Karpas-422 (cell line): ENCODE results near the gene SORCS2. TPM values are rescaled to one million over a fixed set of nuclear protein-coding genes. Genes with fewer than 3 reads are reported as not detected.

Source experiments
- DNase-seq: peaks from one replicate; pipeline ENCODE4 v3.0.0-alpha.2; 2015
- H2AFZ ChIP-seq: fragments of 200-600 bp; sonication (generic); 2 replicates; pipeline ENCODE4 v1.6.1; 2014; ENCODE audit warnings: antibody characterized with exemption, low read length, mixed read lengths
- H3K27ac ChIP-seq: fragments of 200-600 bp; sonication (generic); 2 replicates; pipeline ENCODE4 v1.5.1; 2014; ENCODE audit warnings: mild to moderate bottlenecking, low read length, moderate library complexity
- H3K27me3 ChIP-seq: fragments of 200-600 bp; sonication (generic); 2 replicates; pipeline ENCODE4 v1.6.1; 2014; ENCODE audit warnings: low read length, mixed read lengths
- H3K36me3 ChIP-seq: fragments of 200-600 bp; sonication (generic); 2 replicates; pipeline ENCODE4 v1.6.1; 2014; ENCODE audit warnings: low read length, mixed read lengths; ENCODE audit not compliant: insufficient read depth
- H3K4me1 ChIP-seq: fragments of 200-600 bp; sonication (generic); 2 replicates; pipeline ENCODE4 v1.6.1; 2014; ENCODE audit warnings: mild to moderate bottlenecking, low read length, mixed read lengths
- H3K4me2 ChIP-seq: fragments of 200-600 bp; sonication (generic); 2 replicates; pipeline ENCODE4 v1.6.1; 2014; ENCODE audit warnings: low read length, low read depth, mild to moderate bottlenecking; ENCODE audit not compliant: poor library complexity, severe bottlenecking
- H3K4me3 ChIP-seq: fragments of 200-600 bp; sonication (generic); 2 replicates; pipeline ENCODE4 v1.5.1; 2014; ENCODE audit warnings: mild to moderate bottlenecking, antibody characterized with exemption, low read length, mixed read lengths
- H3K79me2 ChIP-seq: fragments of 200-600 bp; sonication (generic); 2 replicates; pipeline ENCODE4 v1.6.1; 2014; ENCODE audit warnings: mild to moderate bottlenecking, low read length, mixed read lengths
- H3K9ac ChIP-seq: fragments of 200-600 bp; sonication (generic); 2 replicates; pipeline ENCODE4 v1.6.0; 2014; ENCODE audit warnings: low read length
- H3K9me2 ChIP-seq: fragments of 200-600 bp; sonication (generic), shearing (Covaris generic); replicated peaks from 2 replicates; pipeline ENCODE4 v1.6.0; 2014; ENCODE audit warnings: mild to moderate bottlenecking, low read length, moderate library complexity; ENCODE audit not compliant: insufficient read depth
- H3K9me3 ChIP-seq: fragments of 300-700, 200-600 bp; sonication (generic); 2 replicates; pipeline ENCODE4 v1.6.1; 2014; ENCODE audit warnings: low read length, mixed read lengths
- H4K20me1 ChIP-seq: fragments of 200-600 bp; sonication (generic); 2 replicates; pipeline ENCODE4 v1.6.1; 2014; ENCODE audit warnings: mild to moderate bottlenecking, antibody characterized with exemption, low read length, low read depth; ENCODE audit not compliant: insufficient read depth
- total RNA-seq: library from RNA; depleted of rRNA; stranded (reverse); fragments of >200 nt; shearing (Covaris generic); gene quantifications from 2 replicates; pipeline ENCODE4 v1.2.3, GENCODE V29; 2014; ENCODE audit warnings: low replicate concordance

The SORCS2 gene
- total RNA-seq, 1 experiment from 2014 or later: not detected

- Histone ChIP-seq H3K9ac (no peak overlapping the region), H2AFZ (no peak overlapping the region), H3K36me3 (no peaks in the 10 kb centered on the region), H3K4me3 (no peak overlapping the region), H3K27ac (no peak overlapping the region), H3K9me2 (no peaks in the 10 kb centered on the region), H3K4me2 (no peak overlapping the region), H3K4me1 (no peaks in the 10 kb centered on the region), H3K9me3 (no peaks in the 10 kb centered on the region; the same call in 1 of the 2 replicates), H3K27me3 (no peaks in the 10 kb centered on the region), H3K79me2 (no peaks in the 10 kb centered on the region), H4K20me1 (no peaks in the 10 kb centered on the region)
- no peak for DNase-seq
Measured at GRCh38 chr4:7365462-7366179, 173.3 kb downstream of the SORCS2 start.

DNA sequence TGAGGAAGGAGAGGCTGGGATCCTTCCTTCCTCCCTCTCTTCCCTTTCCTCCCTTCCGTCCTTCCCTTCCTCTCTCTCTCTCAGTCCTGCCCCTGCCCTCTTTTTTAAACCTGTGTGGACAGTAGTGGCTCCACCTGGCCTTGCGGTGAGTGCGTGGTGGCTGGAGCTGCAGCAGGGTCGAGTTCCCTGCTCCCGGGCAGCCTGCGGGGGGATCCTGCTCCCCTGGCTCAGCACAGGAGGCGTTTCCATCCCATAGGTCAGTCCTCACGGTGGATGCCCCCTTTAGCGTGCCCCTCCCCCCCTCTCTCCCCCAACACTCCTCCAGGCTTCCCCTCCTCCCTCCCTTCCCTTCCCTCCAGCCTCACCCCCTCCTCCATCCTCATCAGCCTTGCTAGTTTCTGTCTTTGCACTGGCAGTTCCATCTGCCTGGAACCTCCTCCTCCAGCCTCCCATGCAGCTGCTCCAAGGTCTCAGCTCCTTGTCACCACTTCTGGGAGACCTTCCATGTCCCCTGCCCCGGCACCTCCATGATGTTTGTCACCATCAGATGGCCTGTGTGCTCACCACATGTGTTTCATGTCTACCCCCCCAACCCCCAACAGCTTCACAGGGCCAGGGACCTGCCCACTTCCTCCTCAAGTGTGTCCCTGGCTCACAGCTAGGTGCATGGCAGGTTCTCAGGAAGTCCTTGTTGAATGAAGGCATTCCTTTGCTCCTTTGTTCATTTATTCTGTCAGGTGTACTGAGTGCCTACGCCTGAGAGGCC lies 174.0 kb downstream of the SORCS2 start:
- H4K20me1 ChIP-seq: no peaks in the 10 kb centered on the region
- H3K9me2 ChIP-seq: no peaks in the 10 kb centered on the region
- H3K9me3 ChIP-seq: no peaks in the 10 kb centered on the region; the same call in 1 of the 2 replicates
- DNase-seq: no peak
- no peak overlapping the region for H3K4me3 ChIP-seq
- no peaks in the 10 kb centered on the region for H3K27me3 ChIP-seq
- no peak overlapping the region for H3K27ac ChIP-seq
- H3K4me1 ChIP-seq: no peaks in the 10 kb centered on the region
- H3K79me2 ChIP-seq: no peaks in the 10 kb centered on the region
- H3K9ac ChIP-seq: no peak overlapping the region
- H3K36me3 ChIP-seq: no peaks in the 10 kb centered on the region
- H3K4me2 ChIP-seq: no peak overlapping the region
- H2AFZ ChIP-seq: no peak overlapping the region

- Histone ChIP-seq H3K79me2 (no peaks in the 10 kb centered on the region), H3K9me3 (no peaks in the 10 kb centered on the region; the same call in 1 of the 2 replicates), H3K9me2 (no peaks in the 10 kb centered on the region), H4K20me1 (no peaks in the 10 kb centered on the region), H2AFZ (no peak overlapping the region), H3K9ac (no peak overlapping the region), H3K36me3 (no peaks in the 10 kb centered on the region), H3K4me3 (no peak overlapping the region), H3K4me2 (no peak overlapping the region), H3K4me1 (no peaks in the 10 kb centered on the region), H3K27ac (no peak overlapping the region), H3K27me3 (no peaks in the 10 kb centered on the region)
- no peak for DNase-seq
Measured at GRCh38 chr4:7366954-7367353, 174.6 kb downstream of the SORCS2 start.

GRCh38 chr4:7367406-7367805 lies 175.1 kb downstream of the SORCS2 start:
- Histone ChIP-seq H3K4me2 (no peak overlapping the region), H3K79me2 (no peaks in the 10 kb centered on the region), H3K9me3 (no peaks in the 10 kb centered on the region; the same call in 1 of the 2 replicates), H4K20me1 (no peaks in the 10 kb centered on the region), H3K27me3 (no peaks in the 10 kb centered on the region), H3K4me1 (no peaks in the 10 kb centered on the region), H3K36me3 (no peaks in the 10 kb centered on the region), H3K4me3 (no peak overlapping the region), H2AFZ (no peak overlapping the region), H3K9me2 (no peaks in the 10 kb centered on the region), H3K9ac (no peak overlapping the region), H3K27ac (no peak overlapping the region)
- no peak for DNase-seq

GRCh38 chr4:7367864-7368277 lies 175.5 kb downstream of the SORCS2 start:
- Histone ChIP-seq H3K27ac (no peak overlapping the region), H3K36me3 (no peaks in the 10 kb centered on the region), H4K20me1 (no peaks in the 10 kb centered on the region), H3K4me2 (no peak overlapping the region), H3K9me2 (no peaks in the 10 kb centered on the region), H3K27me3 (no peaks in the 10 kb centered on the region), H3K79me2 (no peaks in the 10 kb centered on the region), H3K9ac (no peak overlapping the region), H3K4me3 (no peak overlapping the region), H2AFZ (no peak overlapping the region), H3K9me3 (no peaks in the 10 kb centered on the region; the same call in 1 of the 2 replicates), H3K4me1 (no peaks in the 10 kb centered on the region)
- no peak for DNase-seq

GRCh38 chr4:7368296-7368695 lies 176.0 kb downstream of the SORCS2 start:
- H3K27me3 ChIP-seq: no peaks in the 10 kb centered on the region
- no peak overlapping the region for H3K4me2 ChIP-seq
- DNase-seq: no peak
- no peak overlapping the region for H3K27ac ChIP-seq
- H3K36me3 ChIP-seq: no peaks in the 10 kb centered on the region
- no peak overlapping the region for H3K9ac ChIP-seq
- H3K9me3 ChIP-seq: no peaks in the 10 kb centered on the region
- no peaks in the 10 kb centered on the region for H3K4me1 ChIP-seq
- no peak overlapping the region for H3K4me3 ChIP-seq
- H3K79me2 ChIP-seq: no peaks in the 10 kb centered on the region
- H4K20me1 ChIP-seq: no peaks in the 10 kb centered on the region
- H2AFZ ChIP-seq: no peak overlapping the region
- no peaks in the 10 kb centered on the region for H3K9me2 ChIP-seq

DNA sequence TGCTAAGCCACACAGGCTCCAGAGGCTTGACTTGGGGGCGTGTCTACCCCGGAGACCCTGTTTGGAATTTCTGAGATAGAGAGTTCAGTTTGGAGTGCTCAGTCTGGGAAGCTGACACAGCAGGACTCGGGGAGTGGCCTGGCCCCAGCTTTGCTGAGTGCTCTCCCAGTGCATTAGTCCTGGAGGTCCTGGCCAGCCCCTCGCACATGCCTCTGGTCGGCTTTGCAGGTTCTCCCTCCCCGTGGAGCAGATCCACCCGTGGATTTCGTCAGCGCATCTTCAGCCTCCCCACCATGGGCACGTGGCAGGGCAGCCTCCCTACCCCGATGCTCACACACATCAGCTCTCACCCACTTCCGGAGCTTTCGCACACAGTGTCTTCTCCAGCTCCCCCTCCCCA lies 177.2 kb downstream of the SORCS2 start:
- H3K27ac ChIP-seq: no peak overlapping the region
- H3K9me2 ChIP-seq: no peaks in the 10 kb centered on the region
- H3K79me2 ChIP-seq: no peaks in the 10 kb centered on the region
- no peak overlapping the region for H2AFZ ChIP-seq
- no peaks in the 10 kb centered on the region for H3K27me3 ChIP-seq
- H4K20me1 ChIP-seq: no peaks in the 10 kb centered on the region
- H3K9ac ChIP-seq: no peak overlapping the region
- no peaks in the 10 kb centered on the region for H3K9me3 ChIP-seq
- no peak overlapping the region for H3K4me2 ChIP-seq
- H3K4me3 ChIP-seq: no peak overlapping the region
- no peaks in the 10 kb centered on the region for H3K36me3 ChIP-seq
- H3K4me1 ChIP-seq: no peaks in the 10 kb centered on the region
- no peak for DNase-seq

GRCh38 chr4:7370038-7370437 lies 177.7 kb downstream of the SORCS2 start:
- Histone ChIP-seq H2AFZ (no peak overlapping the region), H3K4me1 (no peaks in the 10 kb centered on the region), H3K27me3 (no peaks in the 10 kb centered on the region), H3K27ac (no peak overlapping the region), H3K9me3 (no peaks in the 10 kb centered on the region), H4K20me1 (no peaks in the 10 kb centered on the region), H3K4me2 (no peak overlapping the region), H3K36me3 (no peaks in the 10 kb centered on the region), H3K9ac (no peak overlapping the region), H3K4me3 (no peak overlapping the region), H3K79me2 (no peaks in the 10 kb centered on the region), H3K9me2 (no peaks in the 10 kb centered on the region)
- no peak for DNase-seq
